HG03066 (cell line): ENCODE data around the gene ST3GAL2.
"Not testable (repeated sequence)": the region's sequence is repeated elsewhere in the genome, so short reads cannot be mapped to it uniquely, and the experiment has no call there.

Source experiments
- ATAC-seq: cut with Tn5 transposase; IDR thresholded peaks from one replicate; pipeline ENCODE4 v1.9.1; 2021; ENCODE audit warnings: low read depth; ENCODE audit not compliant: unreplicated experiment

ST3GAL2 gene

GRCh38 chr16:70419384-70420327 lies 19.2 kb downstream of the ST3GAL2 start:
- no peak for ATAC-seq

GRCh38 chr16:70418993-70419318 lies 19.9 kb downstream of the ST3GAL2 start:
- ATAC-seq: no peak

GRCh38 chr16:70418274-70418992 lies 20.5 kb downstream of the ST3GAL2 start:
- ATAC-seq: no peak

GRCh38 chr16:70417661-70418060 lies 21.2 kb downstream of the ST3GAL2 start:
- no peak for ATAC-seq

GRCh38 chr16:70416748-70417616 lies 21.9 kb downstream of the ST3GAL2 start:
- ATAC-seq: peak; percentile 82

GRCh38 chr16:70413572-70413971 lies 25.3 kb downstream of the ST3GAL2 start:
- not testable (repeated sequence) for ATAC-seq

GRCh38 chr16:70412385-70412784 lies 26.5 kb downstream of the ST3GAL2 start:
- ATAC-seq: no peak

GRCh38 chr16:70410734-70411133 lies 28.2 kb downstream of the ST3GAL2 start:
- no peak for ATAC-seq

- ATAC-seq: no peak
Observed at GRCh38 chr16:70407811-70408274, 31.1 kb downstream of the ST3GAL2 start.

GRCh38 chr16:70406104-70406503 lies 32.8 kb downstream of the ST3GAL2 start:
- ATAC-seq: not testable (repeated sequence)

GRCh38 chr16:70402916-70403659 lies 35.8 kb downstream of the ST3GAL2 start:
- no peak for ATAC-seq

- no peak for ATAC-seq
Observed at GRCh38 chr16:70399951-70400350, 38.9 kb downstream of the ST3GAL2 start.

GRCh38 chr16:70399381-70399780 lies 39.5 kb downstream of the ST3GAL2 start:
- ATAC-seq: no peak

GRCh38 chr16:70398177-70398743 lies 40.6 kb downstream of the ST3GAL2 start:
- ATAC-seq: no peak

GRCh38 chr16:70396246-70396904 lies 42.5 kb downstream of the ST3GAL2 start:
- ATAC-seq: no peak

- ATAC-seq: no peak
Observed at GRCh38 chr16:70395345-70395901, 43.5 kb downstream of the ST3GAL2 start.

- ATAC-seq: no peak
Observed at GRCh38 chr16:70394853-70395252, 44.0 kb downstream of the ST3GAL2 start.

GRCh38 chr16:70393662-70394061 lies 45.2 kb downstream of the ST3GAL2 start:
- no peak for ATAC-seq

- no peak for ATAC-seq
Observed at GRCh38 chr16:70392606-70393005, 46.3 kb downstream of the ST3GAL2 start.
